ENCODE measurements around the gene IGFN1. TPM values are rescaled to one million over a fixed set of nuclear protein-coding genes. Genes with fewer than 3 reads are reported as not detected.

IGFN1 gene
- total and polyA plus RNA-seq, 2 donors (not counting 3 experiments of a cell fraction or from before 2014, with no cell fraction given), result not detected

DNA sequence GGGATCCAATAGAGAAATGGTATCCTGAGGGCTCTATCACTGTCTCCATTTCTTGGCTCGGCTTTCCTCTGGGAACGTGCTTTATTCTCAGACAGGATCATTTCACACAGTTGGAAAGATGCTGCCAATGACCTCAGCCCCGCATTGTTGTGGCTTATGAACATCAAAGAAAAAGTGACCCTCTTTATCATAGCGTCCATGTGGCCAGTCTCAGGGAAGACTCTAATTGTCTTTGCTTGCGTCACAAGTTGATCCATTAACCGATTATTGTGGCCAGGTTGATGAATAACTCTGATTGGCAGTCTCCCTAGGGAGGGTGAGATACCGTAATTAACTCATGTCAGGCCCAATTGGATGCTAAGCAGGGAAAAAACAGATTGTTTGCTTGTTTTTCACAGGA lies 26.0 kb upstream of the IGFN1 start:
- POLR2A ChIA-PET, result no interaction called here
- H3K4me1 ChIP-seq (ENCODE audit: control insufficient read depth, extremely low read depth, insufficient read depth, low read length), result no peaks in the 10 kb centered on the region
- BruUV-seq (replicated peaks), result no TSS peak
- H3K36me3 ChIP-seq (ENCODE audit: control insufficient read depth in 2 of 2, extremely low read depth in 1 of 2, insufficient read depth in 2 of 2, low read length in 2 of 2), result no peaks in the 10 kb centered on the region
- CTCF ChIA-PET, result interaction anchor here (1.4 kb wide), 2 partner anchors 9 to 45 kb away, joined by 3 read pairs; no protein-coding TSS in a partner anchor
- H3K27ac ChIP-seq (ENCODE audit: insufficient read depth, low read depth, low read length), result no peak overlapping the region
- no peak for DNase-seq (ENCODE audit: low read depth, low spot score)
- TF ChIP-seq CTCF (IDR thresholded peaks at IDR 0.05; ENCODE audit: extremely low read depth in 1 of 2, insufficient read depth in 1 of 2, low read depth in 1 of 2, low read length in 2 of 2) (no peak), JUN (IDR thresholded peaks at IDR 0.05; ENCODE audit: borderline replicate concordance, insufficient read depth, insufficient read length, low read depth) (no peak), MYC (IDR thresholded peaks at IDR 0.05; ENCODE audit: low read depth, low read length) (no peak), POLR2AphosphoS5 (IDR thresholded peaks at IDR 0.05; ENCODE audit: insufficient read depth, low read depth, low read length) (no peak)
- intact Hi-C loops (cut with micrococcal nuclease) (no loop called here), dilution Hi-C loops (cut with MboI; ENCODE audit: extremely low pct_ligation_motif_present, low sequenced_read_pairs) (no loop called here)
- H3K79me2 ChIP-seq (ENCODE audit: control insufficient read depth, insufficient read depth, low read length), result no peaks in the 10 kb centered on the region
- no peak overlapping the region for H2AFZ ChIP-seq (ENCODE audit: low read depth, low read length)
- H3K9me1 ChIP-seq (replicated peaks; ENCODE audit: control insufficient read depth, extremely low read depth, insufficient read depth, low read length), result no peaks in the 10 kb centered on the region
- peaks cover 22 to 23% of the 10 kb centered on the region in 2 experiments for H3K27me3 ChIP-seq (ENCODE audit: control insufficient read depth in 2 of 2, insufficient read depth in 2 of 2, low read length in 2 of 2)
- FAIRE-seq, result no peak
- no peak overlapping the region for H3K4me3 ChIP-seq (replicated peaks in 1 of 3; ENCODE audit: insufficient read depth in 1 of 3, low read depth in 1 of 3, low read length in 3 of 3)
- no peaks in the 10 kb centered on the region for H4K20me1 ChIP-seq (replicated peaks; ENCODE audit: control insufficient read depth, extremely low read depth, insufficient read depth, low read length)
- H3K9ac ChIP-seq (replicated peaks; ENCODE audit: extremely low read depth, insufficient read depth, low read length), result no peak overlapping the region
- no peaks in the 10 kb centered on the region for H3K9me3 ChIP-seq (replicated peaks; ENCODE audit: control insufficient read depth, insufficient read depth, low read length)
- H3K4me2 ChIP-seq (ENCODE audit: insufficient read depth, low read length), result no peak overlapping the region

All from endothelial cell of umbilical vein (primary cell).